ENCODE results near the gene PBX2. TPM values are rescaled to one million over a fixed set of nuclear protein-coding genes. Genes with fewer than 3 reads are reported as not detected.
A peak's percentile ranks its signal among the peaks of the same experiment; 100 is the strongest.

PBX2 gene
- total and polyA plus RNA-seq, 2 donors (not counting 1 experiment from before 2014, with no cell fraction given) = 35.0 to 39.4 TPM

DNA sequence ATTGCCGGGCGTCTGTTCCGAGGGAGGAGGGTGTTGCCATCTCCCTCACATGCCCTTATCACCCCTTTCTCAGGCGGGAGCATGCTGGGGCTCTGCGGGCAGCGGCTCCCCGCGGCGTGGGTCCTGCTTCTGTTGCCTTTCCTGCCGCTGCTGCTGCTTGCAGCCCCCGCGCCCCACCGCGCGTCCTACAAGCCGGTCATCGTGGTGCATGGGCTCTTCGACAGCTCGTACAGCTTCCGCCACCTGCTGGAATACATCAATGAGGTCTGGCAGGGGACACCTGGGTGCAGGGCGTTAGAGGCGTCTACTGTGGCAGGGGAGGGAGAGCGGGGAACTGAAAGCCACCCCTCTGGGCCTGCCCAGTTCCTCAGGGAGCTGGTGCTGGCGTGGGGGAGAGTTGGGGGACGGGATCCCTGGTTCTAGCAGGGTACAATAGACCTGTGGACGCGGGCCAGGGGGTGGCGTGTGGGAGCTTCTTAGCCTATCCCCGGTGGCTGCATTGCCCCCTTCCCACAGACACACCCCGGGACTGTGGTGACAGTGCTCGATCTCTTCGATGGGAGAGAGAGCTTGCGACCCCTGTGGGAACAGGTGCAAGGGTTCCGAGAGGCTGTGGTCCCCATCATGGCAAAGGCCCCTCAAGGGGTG lies 35.4 kb downstream of the PBX2 start:
- Histone ChIP-seq H3K4me2 (ENCODE audit: extremely low read depth, insufficient read depth, low read length) (peak overlapping the region; percentile 99), H3K27ac (ENCODE audit: insufficient read depth, low read length) (peak overlapping the region; percentile 95), H3K27me3 (ENCODE audit: control insufficient read depth, insufficient read depth, low read length) (no peaks in the 10 kb centered on the region), H3K79me2 (ENCODE audit: control insufficient read depth, insufficient read depth, low read length) (peaks cover 15% of the 10 kb centered on the region), H4K20me1 (ENCODE audit: control insufficient read depth, extremely low read depth, insufficient read depth, low read length) (no peaks in the 10 kb centered on the region), H3K4me1 (ENCODE audit: control insufficient read depth, extremely low read depth, insufficient read depth, low read length) (peaks cover 18% of the 10 kb centered on the region), H3K9me3 (ENCODE audit: control insufficient read depth, insufficient read depth, low read depth, low read length) (no peaks in the 10 kb centered on the region), H2AFZ (ENCODE audit: low read length) (peak overlapping the region; percentile 94), H3K4me3 (replicated peaks in 1 of 4; ENCODE audit: control extremely low read depth in 1 of 4, insufficient read depth in 1 of 4, low read depth in 3 of 4, low read length in 4 of 4) (peak overlapping the region; percentile 91 to 96 (median 94)), H3K9ac (ENCODE audit: insufficient read depth, low read length) (peak overlapping the region; percentile 86), H3K36me3 (ENCODE audit: control insufficient read depth, insufficient read depth, low read length) (peaks cover 5% of the 10 kb centered on the region)
- peak; percentile 60 to 74 for DNase-seq (ENCODE audit: low read depth in 2 of 2)
- no peak for TF ChIP-seq EZH2 (IDR thresholded peaks at IDR 0.05; ENCODE audit: low read length, missing control alignments)
- peak; percentile 42 to 48 for TF ChIP-seq CTCF (conservative IDR thresholded peaks at IDR 0.05 in 1 of 2, IDR thresholded peaks at IDR 0.05 in 1 of 2; ENCODE audit: low read depth in 1 of 2, low read length in 2 of 2)

DNA sequence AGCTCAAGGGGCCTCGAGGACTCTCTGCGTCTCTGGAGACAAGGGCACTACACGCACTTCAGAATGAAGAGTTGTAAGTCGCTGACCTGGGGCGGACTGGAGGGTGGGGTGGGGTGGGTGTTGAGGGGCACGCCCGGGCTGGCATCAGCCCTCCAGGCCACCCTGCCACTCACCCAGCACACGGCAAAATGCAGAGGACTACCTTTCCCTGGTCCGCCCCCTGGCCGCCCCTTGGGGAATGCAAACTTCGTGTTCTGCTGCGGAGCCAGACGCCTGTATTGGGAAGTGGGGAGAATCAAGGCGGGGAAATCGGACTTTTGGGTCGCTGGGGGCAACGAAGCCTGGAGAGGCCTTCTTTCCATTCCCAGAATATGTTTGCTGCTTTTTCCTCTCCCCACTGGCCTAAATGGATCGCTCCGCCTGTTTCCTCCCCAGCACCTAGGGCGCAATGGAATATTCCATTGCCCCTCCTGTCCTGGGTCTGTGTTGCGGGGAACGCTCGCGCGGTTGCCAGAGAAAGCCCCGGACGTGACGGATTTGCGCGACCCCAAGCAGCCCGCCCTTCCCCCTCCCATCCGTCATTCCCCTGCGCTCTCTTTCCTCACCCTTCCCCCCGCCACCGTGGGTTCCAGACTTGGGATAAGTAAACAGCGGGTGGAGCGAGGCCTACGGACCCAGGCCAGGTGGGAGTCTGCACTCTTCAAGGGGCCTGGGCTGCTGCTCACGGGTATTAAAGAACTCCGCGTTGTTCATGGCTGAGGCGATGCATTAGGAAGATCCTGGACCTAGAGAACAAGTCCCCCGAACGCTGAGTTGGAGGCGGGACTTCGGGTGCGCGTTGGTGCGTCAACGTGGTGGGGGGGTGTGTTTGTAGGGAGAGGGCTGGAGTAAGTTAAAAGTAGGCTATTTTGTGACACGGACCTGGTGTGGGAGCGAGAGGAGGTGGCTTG lies 36.2 kb downstream of the PBX2 start, which contains the start of gene PPT2:
PPT2 (plus strand) TSS at position 578 of the 950 bp plus-strand sequence. CDS start 454 bp downstream, outside the sequence.
- TF ChIP-seq EZH2 (IDR thresholded peaks at IDR 0.05; ENCODE audit: low read length, missing control alignments) = no peak
- peak in 1 of 2 donors; percentile 39 for TF ChIP-seq CTCF (conservative IDR thresholded peaks at IDR 0.05 in 1 of 2, IDR thresholded peaks at IDR 0.05 in 1 of 2; ENCODE audit: low read depth in 1 of 2, low read length in 2 of 2)
- no peaks in the 10 kb centered on the region for H4K20me1 ChIP-seq (ENCODE audit: control insufficient read depth, extremely low read depth, insufficient read depth, low read length)
- peaks cover 5% of the 10 kb centered on the region for H3K36me3 ChIP-seq (ENCODE audit: control insufficient read depth, insufficient read depth, low read length)
- H3K79me2 ChIP-seq (ENCODE audit: control insufficient read depth, insufficient read depth, low read length) = peaks cover 15% of the 10 kb centered on the region
- DNase-seq (ENCODE audit: low read depth in 2 of 2) = peak; percentile 92 to 95
- peaks cover 18% of the 10 kb centered on the region for H3K4me1 ChIP-seq (ENCODE audit: control insufficient read depth, extremely low read depth, insufficient read depth, low read length)
- peak within 1 kb of the TSS; percentile 91 to 96 (median 94) for H3K4me3 ChIP-seq (replicated peaks in 1 of 4; ENCODE audit: control extremely low read depth in 1 of 4, insufficient read depth in 1 of 4, low read depth in 3 of 4, low read length in 4 of 4)
- peak within 1 kb of the TSS; percentile 94 for H2AFZ ChIP-seq (ENCODE audit: low read length)
- H3K27me3 ChIP-seq (ENCODE audit: control insufficient read depth, insufficient read depth, low read length) = no peaks in the 10 kb centered on the region
- H3K27ac ChIP-seq (ENCODE audit: insufficient read depth, low read length) = peak within 1 kb of the TSS; percentile 95
- no peaks in the 10 kb centered on the region for H3K9me3 ChIP-seq (ENCODE audit: control insufficient read depth, insufficient read depth, low read depth, low read length)
- H3K9ac ChIP-seq (ENCODE audit: insufficient read depth, low read length) = peak within 1 kb of the TSS; percentile 86
- peak within 1 kb of the TSS; percentile 99 for H3K4me2 ChIP-seq (ENCODE audit: extremely low read depth, insufficient read depth, low read length)

Data from fibroblast of lung (primary cell).